LNCaP clone FGC (cell line): ENCODE results near the gene ARL4C.

Experiments
- DNase-seq: peaks from one replicate; pipeline ENCODE4 v3.0.0-alpha.2; 2011; ENCODE audit warnings: low read depth
- H3K4me3 ChIP-seq: 2 replicates; pipeline ENCODE4 v1.5.1; 2011; ENCODE audit warnings: mild to moderate bottlenecking, low read depth, low read length, control low read depth
- CTCF ChIP-seq: IDR thresholded peaks from 2 replicates; pipeline ENCODE4 v1.5.1; 2012; ENCODE audit warnings: mild to moderate bottlenecking; ENCODE audit not compliant: control insufficient read depth, insufficient read depth; ENCODE audit errors: extremely low read depth

ARL4C gene

GRCh38 chr2:234476766-234477165 is 20.1 kb downstream of the ARL4C start:
- H3K4me3 ChIP-seq: no peak overlapping the region
- no peak for TF ChIP-seq CTCF
- no peak for DNase-seq

- no peak overlapping the region for H3K4me3 ChIP-seq
- DNase-seq: no peak
- TF ChIP-seq CTCF: no peak
Observed at GRCh38 chr2:234474654-234475053, 22.2 kb downstream of the ARL4C start.

GRCh38 chr2:234472155-234472554 is 24.7 kb downstream of the ARL4C start:
- no peak for DNase-seq
- TF ChIP-seq CTCF: no peak

GRCh38 chr2:234469972-234470371 is 26.9 kb downstream of the ARL4C start:
- DNase-seq: no peak
- no peak for TF ChIP-seq CTCF

More at GRCh38 chr2:234472155-234472554, 24.7 kb downstream of the ARL4C start:
- H3K4me3 ChIP-seq: no peak overlapping the region

GRCh38 chr2:234469251-234469845 is 27.5 kb downstream of the ARL4C start:
- DNase-seq: no peak
- TF ChIP-seq CTCF: no peak
- H3K4me3 ChIP-seq: no peak overlapping the region

More at GRCh38 chr2:234469972-234470371, 26.9 kb downstream of the ARL4C start:
- H3K4me3 ChIP-seq: no peak overlapping the region

GRCh38 chr2:234468503-234468902 is 28.4 kb downstream of the ARL4C start:
- no peak overlapping the region for H3K4me3 ChIP-seq
- DNase-seq: no peak

More at GRCh38 chr2:234468503-234468902, 28.4 kb downstream of the ARL4C start:
- no peak for TF ChIP-seq CTCF
